ENCODE data around the gene ZNF600. TPM values are rescaled to one million over a fixed set of nuclear protein-coding genes. Genes with fewer than 3 reads are reported as not detected.
A peak's percentile ranks its signal among the peaks of the same experiment; 100 is the strongest.
"Not testable (repeated sequence)": the region's sequence is repeated elsewhere in the genome, so short reads cannot be mapped to it uniquely, and the experiment has no call there.

Gene ZNF600
- total RNA-seq, 1 donor from 2014 or later = 6.1 TPM

DNA sequence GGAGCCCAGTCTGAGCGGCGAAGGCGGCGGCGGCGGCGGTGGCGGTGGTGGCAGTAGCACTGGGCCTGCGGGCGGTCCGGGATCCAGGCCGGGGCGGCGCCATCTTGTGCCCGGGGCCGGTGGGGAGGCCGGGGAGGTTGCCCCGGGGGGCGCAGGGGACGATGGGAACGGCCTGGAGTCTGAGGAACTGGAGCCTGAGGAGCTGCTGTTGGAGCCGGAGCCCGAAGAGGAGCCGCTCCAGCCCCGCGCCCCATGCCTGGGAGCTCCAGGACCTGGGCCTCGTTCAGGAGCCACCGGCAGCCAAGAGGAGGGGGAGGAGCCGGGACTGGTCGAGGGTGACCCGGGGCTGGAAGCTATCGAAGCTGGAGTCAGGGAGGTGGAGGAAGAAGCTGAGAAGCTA, 23.2 kb upstream of the ZNF600 start:
- no peak for DNase-seq (ENCODE audit: low read depth)
- TF ChIP-seq CTCF (IDR thresholded peaks at IDR 0.05; ENCODE audit: insufficient read depth, low read length, poor library complexity, severe bottlenecking) = no peak
- peaks cover 1% of the 10 kb centered on the region for H3K36me3 ChIP-seq (ENCODE audit: control insufficient read depth, insufficient read depth, low read length)
- no peaks in the 10 kb centered on the region for H3K27me3 ChIP-seq (ENCODE audit: control insufficient read depth, insufficient read depth, low read length)
- H3K4me3 ChIP-seq (ENCODE audit: low read depth, low read length) = no peak overlapping the region

- not testable (repeated sequence) for DNase-seq (ENCODE audit: low read depth); H3K36me3 ChIP-seq (ENCODE audit: control insufficient read depth, insufficient read depth, low read length); H3K4me3 ChIP-seq (ENCODE audit: low read depth, low read length); H3K27me3 ChIP-seq (ENCODE audit: control insufficient read depth, insufficient read depth, low read length)
These were observed 13.5 kb upstream of the ZNF600 start for GRCh38 chr19:52799950-52800640.

GRCh38 chr19:52789440-52789839, 2.8 kb upstream of the ZNF600 start:
- Histone ChIP-seq H3K27me3 (ENCODE audit: control insufficient read depth, insufficient read depth, low read length) (no peaks in the 10 kb centered on the region), H3K4me3 (ENCODE audit: low read depth, low read length) (no peak overlapping the region), H3K36me3 (ENCODE audit: control insufficient read depth, insufficient read depth, low read length) (no peaks in the 10 kb centered on the region)
- TF ChIP-seq CTCF (IDR thresholded peaks at IDR 0.05; ENCODE audit: insufficient read depth, low read length, poor library complexity, severe bottlenecking) = no peak
- DNase-seq (ENCODE audit: low read depth) = no peak

DNA sequence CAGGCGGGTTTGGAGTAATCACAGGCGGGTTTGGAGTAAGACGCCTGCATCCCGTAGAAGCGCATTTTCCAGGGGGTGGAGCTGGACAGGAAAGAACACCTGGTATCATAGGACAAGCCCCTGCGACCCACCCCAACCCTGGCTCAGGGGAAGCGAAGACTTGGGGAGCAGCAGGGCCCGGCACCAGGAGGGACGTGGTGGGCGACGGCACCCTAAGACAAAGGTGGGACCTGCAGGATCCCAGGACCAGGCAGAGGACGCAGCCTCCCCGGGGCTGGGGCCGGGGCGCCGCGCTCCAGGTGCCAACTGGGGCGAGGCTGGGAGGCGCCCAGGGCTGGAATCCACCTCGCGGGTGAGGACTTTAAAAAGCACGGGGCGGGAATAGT, 520 bp downstream of the ZNF600 start:
- no peak for DNase-seq (ENCODE audit: low read depth)
- H3K27me3 ChIP-seq (ENCODE audit: control insufficient read depth, insufficient read depth, low read length) = no peaks in the 10 kb centered on the region
- peak overlapping the region; percentile 64 for H3K4me3 ChIP-seq (ENCODE audit: low read depth, low read length)
- no peak for TF ChIP-seq CTCF (IDR thresholded peaks at IDR 0.05; ENCODE audit: insufficient read depth, low read length, poor library complexity, severe bottlenecking)
- H3K36me3 ChIP-seq (ENCODE audit: control insufficient read depth, insufficient read depth, low read length) = no peaks in the 10 kb centered on the region

DNA sequence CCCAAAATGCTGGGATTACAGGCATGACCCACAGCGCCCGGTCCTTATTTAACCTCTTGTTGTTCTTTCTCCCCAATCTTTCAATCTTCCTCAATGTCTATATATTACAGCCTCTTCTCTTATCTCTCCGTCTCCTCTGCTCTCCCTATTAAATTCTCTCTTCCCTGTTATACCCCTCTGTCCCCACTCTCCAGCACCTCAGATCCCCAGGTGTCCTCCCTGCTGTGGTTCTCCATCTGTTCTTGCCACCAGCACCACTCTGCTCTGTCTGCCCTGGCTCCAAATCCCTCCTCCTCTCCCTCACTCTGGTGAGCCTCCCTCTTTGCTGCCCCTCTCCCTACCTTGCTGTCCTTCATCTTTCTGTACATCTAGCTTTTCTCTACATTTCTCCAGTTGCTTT, 1.1 kb downstream of the ZNF600 start:
- Histone ChIP-seq H3K36me3 (ENCODE audit: control insufficient read depth, insufficient read depth, low read length) (no peaks in the 10 kb centered on the region), H3K27me3 (ENCODE audit: control insufficient read depth, insufficient read depth, low read length) (no peaks in the 10 kb centered on the region), H3K4me3 (ENCODE audit: low read depth, low read length) (no peak overlapping the region)
- DNase-seq (ENCODE audit: low read depth) = no peak
- TF ChIP-seq CTCF (IDR thresholded peaks at IDR 0.05; ENCODE audit: insufficient read depth, low read length, poor library complexity, severe bottlenecking) = no peak

- H3K36me3 ChIP-seq (ENCODE audit: control insufficient read depth, insufficient read depth, low read length); H3K4me3 ChIP-seq (ENCODE audit: low read depth, low read length); DNase-seq (ENCODE audit: low read depth); H3K27me3 ChIP-seq (ENCODE audit: control insufficient read depth, insufficient read depth, low read length): not testable (repeated sequence)
These were observed 3.7 kb downstream of the ZNF600 start for GRCh38 chr19:52782864-52783263.

GRCh38 chr19:52778811-52779210, 7.8 kb downstream of the ZNF600 start:
- no peak for DNase-seq (ENCODE audit: low read depth)
- no peaks in the 10 kb centered on the region for H3K36me3 ChIP-seq (ENCODE audit: control insufficient read depth, insufficient read depth, low read length)
- no peaks in the 10 kb centered on the region for H3K27me3 ChIP-seq (ENCODE audit: control insufficient read depth, insufficient read depth, low read length)
- no peak overlapping the region for H3K4me3 ChIP-seq (ENCODE audit: low read depth, low read length)
- TF ChIP-seq CTCF (IDR thresholded peaks at IDR 0.05; ENCODE audit: insufficient read depth, low read length, poor library complexity, severe bottlenecking) = no peak

- not testable (repeated sequence) for H3K27me3 ChIP-seq (ENCODE audit: control insufficient read depth, insufficient read depth, low read length); H3K4me3 ChIP-seq (ENCODE audit: low read depth, low read length); DNase-seq (ENCODE audit: low read depth); H3K36me3 ChIP-seq (ENCODE audit: control insufficient read depth, insufficient read depth, low read length)
These were observed 30.1 kb downstream of the ZNF600 start for GRCh38 chr19:52756447-52756846.

All from kidney epithelial cell (primary cell).